ENCODE results near the gene ANO4. TPM values are rescaled to one million over a fixed set of nuclear protein-coding genes. Genes with fewer than 3 reads are reported as not detected.

The ANO4 gene
- total RNA-seq, 2 donors from 2014 or later: 0.19 to 0.32 TPM

- Histone ChIP-seq H3K9ac (ENCODE audit: low read depth in 2 of 2, low read length in 2 of 2) (no peak overlapping the region), H3K4me1 (no peaks in the 10 kb centered on the region), H3K4me3 (no peak overlapping the region), H3K27ac (no peak overlapping the region), H3K36me3 (no peaks in the 10 kb centered on the region), H3K9me3 (no peaks in the 10 kb centered on the region), H3K27me3 (no peaks in the 10 kb centered on the region)
- DNase-seq: no peak
- TF ChIP-seq CTCF (IDR thresholded peaks at IDR 0.05): no peak
- intact Hi-C loops (cut with DNase I): no loop called here
Observed at GRCh38 chr12:100970894-100971293, 176.3 kb downstream of the ANO4 start.

- intact Hi-C loops (cut with DNase I): no loop called here
- Histone ChIP-seq H3K4me3 (no peak overlapping the region), H3K9me3 (no peaks in the 10 kb centered on the region), H3K27me3 (no peaks in the 10 kb centered on the region), H3K36me3 (no peaks in the 10 kb centered on the region), H3K4me1 (no peaks in the 10 kb centered on the region), H3K9ac (ENCODE audit: low read depth in 2 of 2, low read length in 2 of 2) (no peak overlapping the region), H3K27ac (no peak overlapping the region)
- DNase-seq: no peak
- TF ChIP-seq CTCF (IDR thresholded peaks at IDR 0.05): no peak
Observed at GRCh38 chr12:100972121-100972520, 177.5 kb downstream of the ANO4 start.

- Histone ChIP-seq H3K27ac (no peak overlapping the region), H3K4me1 (no peaks in the 10 kb centered on the region), H3K9me3 (no peaks in the 10 kb centered on the region), H3K9ac (ENCODE audit: low read depth in 2 of 2, low read length in 2 of 2) (no peak overlapping the region), H3K4me3 (no peak overlapping the region), H3K27me3 (no peaks in the 10 kb centered on the region), H3K36me3 (no peaks in the 10 kb centered on the region)
- intact Hi-C loops (cut with DNase I): no loop called here
- no peak for DNase-seq
- no peak for TF ChIP-seq CTCF (IDR thresholded peaks at IDR 0.05)
Observed at GRCh38 chr12:100974341-100974740, 179.8 kb downstream of the ANO4 start.

- no peak overlapping the region for H3K9ac ChIP-seq (ENCODE audit: low read depth in 2 of 2, low read length in 2 of 2)
- no peak overlapping the region for H3K27ac ChIP-seq
- intact Hi-C loops (cut with DNase I): loop anchor here (5.0 kb wide), 1 partner anchor 108 kb away; no protein-coding TSS in a partner anchor
- H3K9me3 ChIP-seq: no peaks in the 10 kb centered on the region
- no peak overlapping the region for H3K4me3 ChIP-seq
- DNase-seq: no peak
- H3K4me1 ChIP-seq: no peaks in the 10 kb centered on the region
- no peak for TF ChIP-seq CTCF (IDR thresholded peaks at IDR 0.05)
- H3K36me3 ChIP-seq: no peaks in the 10 kb centered on the region
- no peaks in the 10 kb centered on the region for H3K27me3 ChIP-seq
Observed at GRCh38 chr12:100974747-100975146, 180.2 kb downstream of the ANO4 start.

GRCh38 chr12:100976735-100977134 lies 182.2 kb downstream of the ANO4 start:
- H3K4me1 ChIP-seq: no peaks in the 10 kb centered on the region
- intact Hi-C loops (cut with DNase I): loop anchor here (5.0 kb wide), 1 partner anchor 106 kb away; no protein-coding TSS in a partner anchor
- H3K36me3 ChIP-seq: no peaks in the 10 kb centered on the region
- no peaks in the 10 kb centered on the region for H3K9me3 ChIP-seq
- H3K27me3 ChIP-seq: no peaks in the 10 kb centered on the region
- no peak overlapping the region for H3K27ac ChIP-seq
- no peak for DNase-seq
- H3K4me3 ChIP-seq: no peak overlapping the region
- TF ChIP-seq CTCF (IDR thresholded peaks at IDR 0.05): no peak
- H3K9ac ChIP-seq (ENCODE audit: low read depth in 2 of 2, low read length in 2 of 2): no peak overlapping the region

- TF ChIP-seq CTCF (IDR thresholded peaks at IDR 0.05): no peak
- H3K27ac ChIP-seq: no peak overlapping the region
- no peaks in the 10 kb centered on the region for H3K36me3 ChIP-seq
- H3K4me1 ChIP-seq: no peaks in the 10 kb centered on the region
- no peak for DNase-seq
- H3K27me3 ChIP-seq: no peaks in the 10 kb centered on the region
- H3K9ac ChIP-seq (ENCODE audit: low read depth in 2 of 2, low read length in 2 of 2): no peak overlapping the region
- intact Hi-C loops (cut with DNase I): no loop called here
- H3K9me3 ChIP-seq: no peaks in the 10 kb centered on the region
- H3K4me3 ChIP-seq: no peak overlapping the region
Observed at GRCh38 chr12:100980856-100981255, 186.3 kb downstream of the ANO4 start.

Measured in colonic mucosa (tissue), 4 donors.